H1 (cell line): ENCODE measurements around the gene SFXN2. TPM values are rescaled to one million over a fixed set of nuclear protein-coding genes. Genes with fewer than 3 reads are reported as not detected.

Experiments used
- CTCF ChIA-PET: fragments of 300-600 bp; sonication (Branson Sonifier 250); formaldehyde crosslinking; loops from one replicate; lab custom pipeline; 2021; ENCODE audit not compliant: partially characterized antibody; lab: Charles Lee
- POLR2A ChIA-PET: fragments of 300-600 bp; sonication (Branson Sonifier 250); formaldehyde crosslinking; loops from one replicate; lab custom pipeline; 2021; ENCODE audit warnings: inconsistent platforms; ENCODE audit not compliant: partially characterized antibody; lab: Charles Lee
- DNase-seq, 2 experiments: peaks; one replicate each; pipeline versions ENCODE4 v3.0.0 to v3.0.0-alpha.2; 2010 to 2022; ENCODE audit warnings: low spot score in 2 of 2, low read depth in 1 of 2, mixed read lengths in 1 of 2
- FAIRE-seq: peaks from 2 replicates; lab custom pipeline; 2011; peaks lifted over from hg19 to GRCh38; lab: Jason Lieb, UNC
- H2AFZ ChIP-seq: 2 replicates; pipeline ENCODE4 v1.8.1; 2012; ENCODE audit warnings: low read length, inconsistent platforms
- H2AK5ac ChIP-seq: 2 replicates; pipeline ENCODE4 v1.6.1; 2013; ENCODE audit warnings: low read depth, low read length
- H2BK120ac ChIP-seq: replicated peaks from 2 replicates; pipeline ENCODE3; 2013; ENCODE audit warnings: low read depth, low read length, inconsistent platforms
- H2BK12ac ChIP-seq: 2 replicates; pipeline ENCODE4 v1.6.1; 2013; ENCODE audit warnings: low read depth, low read length
- H2BK15ac ChIP-seq: 2 replicates; pipeline ENCODE4 v1.6.1; 2013; ENCODE audit warnings: low read length
- H2BK20ac ChIP-seq: 2 replicates; pipeline ENCODE4 v1.6.1; 2013; ENCODE audit warnings: low read length
- H2BK5ac ChIP-seq: 2 replicates; pipeline ENCODE4 v1.6.1; 2013; ENCODE audit warnings: low read depth, low read length
- H3K14ac ChIP-seq: 2 replicates; pipeline ENCODE4 v1.6.1; 2013; ENCODE audit warnings: inconsistent platforms; ENCODE audit not compliant: insufficient read length
- H3K18ac ChIP-seq: 2 replicates; pipeline ENCODE4 v1.6.1; 2013; ENCODE audit warnings: low read length; ENCODE audit errors: extremely low read depth
- H3K23ac ChIP-seq: 2 replicates; pipeline ENCODE4 v1.6.1; 2013; ENCODE audit warnings: inconsistent platforms; ENCODE audit not compliant: insufficient read length
- H3K23me2 ChIP-seq: 2 replicates; pipeline ENCODE4 v1.6.1; 2013; ENCODE audit warnings: low read depth, low read length
- H3K27ac ChIP-seq: 2 replicates; pipeline ENCODE4 v1.6.1; 2011; ENCODE audit warnings: low read depth, low read length, inconsistent platforms
- H3K27me3 ChIP-seq, 4 experiments: replicated peaks in 1 of 4; 1 replicate in 1 of 4; 2 replicates in 3 of 4; pipeline versions ENCODE4 v1.6.1 to v1.8.1; 2011 to 2013; ENCODE audit warnings: low read length in 3 of 4, mild to moderate bottlenecking in 3 of 4, inconsistent platforms in 2 of 4, mixed read lengths in 2 of 4, moderate library complexity in 1 of 4; ENCODE audit not compliant: control insufficient read depth in 3 of 4, insufficient read depth in 3 of 4; ENCODE audit errors: extremely low read depth in 1 of 4
- H3K36me3 ChIP-seq, 4 experiments: 2 replicates each; pipeline versions ENCODE4 v1.6.1 to v1.8.1; 2011 to 2013; ENCODE audit warnings: mild to moderate bottlenecking in 4 of 4, low read length in 3 of 4, moderate library complexity in 2 of 4, control low read depth in 1 of 4, inconsistent platforms in 1 of 4; ENCODE audit not compliant: insufficient read depth in 4 of 4, control insufficient read depth in 2 of 4
- H3K4ac ChIP-seq: replicated peaks from 2 replicates; pipeline ENCODE3; 2013; ENCODE audit warnings: low read length, low read depth, mixed read lengths, inconsistent platforms; ENCODE audit not compliant: insufficient read length
- H3K4me1 ChIP-seq, 4 experiments: replicated peaks in 1 of 4; 1 replicate in 1 of 4; 2 replicates in 3 of 4; pipeline versions ENCODE4 v1.6.1 to v1.8.1; 2011 to 2013; ENCODE audit warnings: low read length in 3 of 4, inconsistent platforms in 2 of 4, mixed read lengths in 1 of 4; ENCODE audit not compliant: insufficient read depth in 4 of 4, control insufficient read depth in 3 of 4
- H3K4me2 ChIP-seq, 2 experiments: 2 replicates each; pipeline versions ENCODE4 v1.6.1 to v1.8.1; 2011 to 2013; ENCODE audit warnings: low read depth in 2 of 2, low read length in 2 of 2, control low read depth in 1 of 2, inconsistent platforms in 1 of 2, mild to moderate bottlenecking in 1 of 2; ENCODE audit not compliant: insufficient read depth in 1 of 2
- H3K4me3 ChIP-seq, 4 experiments: fragments of 200-600, 300-600 bp in 1 of 4; sonication (generic), shearing (Covaris generic), sonication (Bioruptor Twin) in 1 of 4; 2 replicates each; pipeline versions ENCODE4 v1.5.1 to v1.8.1; 2011 to 2016; ENCODE audit warnings: low read length in 4 of 4, low read depth in 3 of 4, control low read depth in 2 of 4, inconsistent platforms in 2 of 4, mild to moderate bottlenecking in 2 of 4, mixed read lengths in 1 of 4, moderate library complexity in 1 of 4; ENCODE audit not compliant: insufficient read depth in 2 of 4; ENCODE audit errors: extremely low read depth in 1 of 4
- H3K56ac ChIP-seq: replicated peaks from 2 replicates; pipeline ENCODE3; 2013; ENCODE audit warnings: low read depth, mild to moderate bottlenecking, mixed read lengths, low read length, inconsistent platforms; ENCODE audit not compliant: insufficient read length
- H3K79me1 ChIP-seq: 2 replicates; pipeline ENCODE4 v1.6.1; 2013; ENCODE audit warnings: low read depth, low read length, control low read depth
- H3K79me2 ChIP-seq, 2 experiments: 2 replicates each; pipeline versions ENCODE4 v1.6.1 to v1.8.1; 2012 to 2013; ENCODE audit warnings: low read length in 2 of 2, mild to moderate bottlenecking in 2 of 2, inconsistent platforms in 1 of 2; ENCODE audit not compliant: insufficient read depth in 2 of 2, control insufficient read depth in 1 of 2
- H3K9ac ChIP-seq, 4 experiments: replicated peaks in 1 of 4; 1 replicate in 1 of 4; 2 replicates in 3 of 4; pipeline versions ENCODE4 v1.6.1 to v1.8.1; 2011 to 2013; ENCODE audit warnings: low read depth in 3 of 4, low read length in 3 of 4, control low read depth in 2 of 4, mild to moderate bottlenecking in 2 of 4, moderate library complexity in 2 of 4, inconsistent platforms in 1 of 4; ENCODE audit errors: extremely low read depth in 1 of 4
- H3K9me3 ChIP-seq, 2 experiments: 2 replicates each; pipeline versions ENCODE4 v1.6.1 to v1.8.1; 2012 to 2013; ENCODE audit warnings: mild to moderate bottlenecking in 2 of 2, moderate library complexity in 2 of 2, control low read depth in 1 of 2, inconsistent platforms in 1 of 2, low read depth in 1 of 2, low read length in 1 of 2, mixed read lengths in 1 of 2; ENCODE audit not compliant: insufficient read depth in 2 of 2
- H4K20me1 ChIP-seq, 2 experiments: replicated peaks in 1 of 2; 2 replicates each; pipeline versions ENCODE3 to v1.8.1; 2011 to 2013; ENCODE audit warnings: inconsistent platforms in 2 of 2, low read length in 2 of 2, mild to moderate bottlenecking in 1 of 2; ENCODE audit not compliant: insufficient read depth in 2 of 2, control insufficient read depth in 1 of 2
- H4K5ac ChIP-seq: 2 replicates; pipeline ENCODE4 v1.6.1; 2013; ENCODE audit warnings: low read length, low read depth, mixed read lengths, inconsistent platforms; ENCODE audit not compliant: insufficient read length
- H4K8ac ChIP-seq: 2 replicates; pipeline ENCODE4 v1.8.0; 2013; ENCODE audit warnings: mild to moderate bottlenecking, moderate library complexity, low read length, inconsistent platforms; ENCODE audit not compliant: insufficient read depth; ENCODE audit errors: extremely low read depth
- H4K91ac ChIP-seq: replicated peaks from 2 replicates; pipeline ENCODE3; 2013; ENCODE audit warnings: low read length, mixed read lengths, inconsistent platforms; ENCODE audit not compliant: insufficient read length
- WGBS, 2 experiments: shearing (Covaris generic) in 1 of 2; methylation state at CpG; one replicate each; pipeline versions ENCODE4 v1.1.6 to v1.1.7; 2013 to 2015; ENCODE audit warnings: low lambda C conversion rate in 2 of 2, mixed read lengths in 2 of 2, inconsistent platforms in 1 of 2, low coverage in 1 of 2, missing lambda C conversion rate in 1 of 2; ENCODE audit not compliant: insufficient replicate concordance in 2 of 2, insufficient coverage in 1 of 2, insufficient read length in 1 of 2; ENCODE audit errors: extremely low coverage in 1 of 2, missing lambda C conversion rate in 1 of 2; 5-methylcytosine and 5-hydroxymethylcytosine counted together
- polyA plus RNA-seq, 7 experiments: library from polyadenylated mRNA; depleted of rRNA in 3 of 7; stranded (reverse) in 5 of 7; unstranded in 2 of 7; fragments of >200 nt in 5 of 7; fragments of 200-250 nt in 2 of 7; gene quantifications; 1 replicate in 5 of 7; 2 replicates in 1 of 7; 4 replicates in 1 of 7; pipeline versions ENCODE4 v1.2.1 to v1.2.3, GENCODE V29; 2011 to 2013; ENCODE audit warnings: missing spikeins in 2 of 7, mixed read lengths in 2 of 7
- total RNA-seq: library from RNA; stranded (reverse); fragmentation: NEBNext Ultra II Directional; extraction: Animal tissue kit (Norgen Biotek cat#: 25700); gene quantifications from 2 replicates; pipeline ENCODE4 v1.2.1, GENCODE V29; 2021

SFXN2 gene
- total and polyA plus RNA-seq, 2 of the 8 experiments (the other 6 are each of a cell fraction or from before 2014, with no cell fraction given), result 20.5 to 23.5 TPM

DNA sequence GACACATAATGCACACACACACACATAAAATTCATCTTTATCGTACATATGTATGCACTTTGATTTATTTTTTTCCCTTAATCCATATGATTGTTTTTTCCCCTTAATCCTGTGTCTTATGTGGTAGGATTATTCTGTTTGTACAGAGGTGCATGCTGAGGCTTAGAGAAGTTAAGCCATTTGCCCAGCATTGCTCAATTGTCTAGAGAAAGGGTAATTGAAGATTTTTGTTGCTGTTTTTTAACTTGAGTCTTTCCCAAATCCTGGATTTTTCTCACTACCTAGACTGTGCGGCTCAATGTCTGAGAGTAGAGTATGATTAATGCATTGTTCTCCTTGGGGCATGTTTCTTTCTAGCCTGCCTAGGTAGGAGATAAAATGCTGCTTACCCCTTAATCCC lies 64.3 kb downstream of the SFXN2 start:
- WGBS, 2 experiments, result 80% methylated on average over 2 of the region's 2 CpGs; no CpG with 5 or more reads in 1 of the 2 experiments

More for the DNA sequence above, 64.3 kb downstream of the SFXN2 start:
- peaks cover 9% of the 10 kb centered on the region; the same call in 1 of the 2 replicates for H3K79me1 ChIP-seq
- H3K18ac ChIP-seq, result no peak overlapping the region
- H3K9me3 ChIP-seq, result no peaks in the 10 kb centered on the region
- DNase-seq (no peak), FAIRE-seq (no peak)
- H3K56ac ChIP-seq, result no peak overlapping the region
- no peak overlapping the region for H4K8ac ChIP-seq
- H2AK5ac ChIP-seq, result no peak overlapping the region
- H3K23me2 ChIP-seq, result no peaks in the 10 kb centered on the region
- H2BK20ac ChIP-seq, result no peak overlapping the region
- no peak overlapping the region for H3K9ac ChIP-seq
- no peak overlapping the region for H3K4me3 ChIP-seq
- H4K20me1 ChIP-seq, result peaks cover 2 to 4% of the 10 kb centered on the region in 2 experiments
- H2AFZ ChIP-seq, result no peak overlapping the region
- H3K36me3 ChIP-seq, result no peaks in the 10 kb centered on the region
- no peak overlapping the region for H4K91ac ChIP-seq
- H3K27ac ChIP-seq, result no peak overlapping the region
- ChIA-PET POLR2A (interaction anchor here (0.8 to 4.8 kb wide), 6 partner anchors 10 to 38 kb away, joined by 3 to 40 read pairs (median 6); no protein-coding TSS in a partner anchor), CTCF (interaction anchor here (0.5 to 1.7 kb wide), 4 partner anchors 15 to 278 kb away, joined by 3 to 7 read pairs (median 3); no protein-coding TSS in a partner anchor)
- no peak overlapping the region for H3K4me2 ChIP-seq
- no peaks in the 10 kb centered on the region; a peak in 3 of 7 replicates for H3K27me3 ChIP-seq
- H2BK12ac ChIP-seq, result no peak overlapping the region
- no peak overlapping the region for H4K5ac ChIP-seq
- no peaks in the 10 kb centered on the region for H3K79me2 ChIP-seq
- H2BK15ac ChIP-seq, result no peak overlapping the region
- no peak overlapping the region for H3K23ac ChIP-seq
- no peak overlapping the region for H3K14ac ChIP-seq
- no peak overlapping the region for H2BK120ac ChIP-seq
- no peak overlapping the region for H3K4ac ChIP-seq
- H2BK5ac ChIP-seq, result no peak overlapping the region
- H3K4me1 ChIP-seq, result peaks cover 23 to 39% (median 30%) of the 10 kb centered on the region in 4 experiments
